ENCODE data around the gene ACO2. TPM values are rescaled to one million over a fixed set of nuclear protein-coding genes. Genes with fewer than 3 reads are reported as not detected.

The ACO2 gene
- total RNA-seq, 2 donors from 2014 or later = 32.7 to 75.5 TPM

Other genes with a start within 250 kb of the ACO2 start
- 1 to 10 TPM; 1.8 to 6.3 TPM for gene CHADL, start 228.2 kb upstream of the ACO2 start, total RNA-seq
- 10 to 100 TPM; 45.4 to 62.3 TPM for gene RANGAP1, start 182.9 kb upstream of the ACO2 start, total RNA-seq
- 10 to 100 TPM; 29.8 to 34.3 TPM for gene ZC3H7B, start 167.6 kb upstream of the ACO2 start, total RNA-seq
- gene TEF, start 87.2 kb upstream of the ACO2 start, total RNA-seq = 10 to 100 TPM; 10.9 to 29.0 TPM
- 10 to 100 TPM; 23.1 to 27.2 TPM for gene TOB2, start 22.3 kb upstream of the ACO2 start, total RNA-seq
- 10 to 100 TPM; 15.5 to 19.2 TPM for gene PHF5A, start 425 bp upstream of the ACO2 start, total RNA-seq
- 10 to 100 TPM; 18.9 to 24.7 TPM for gene POLR3H, start 75.4 kb downstream of the ACO2 start, total RNA-seq
- 10 to 100 TPM; 30.0 to 42.8 TPM for gene CSDC2, start 91.9 kb downstream of the ACO2 start, total RNA-seq
- gene PMM1, start 120.7 kb downstream of the ACO2 start, total RNA-seq = 10 to 100 TPM; 49.3 to 54.1 TPM
- gene DESI1, start 151.9 kb downstream of the ACO2 start, total RNA-seq = 10 to 100 TPM; 11.2 to 17.1 TPM
- gene XRCC6, start 152.2 kb downstream of the ACO2 start, total RNA-seq = 100 to 1,000 TPM in 1 of 2 donors, 10 to 100 TPM in 1; 68.7 to 102 TPM
- 10 to 100 TPM; 33.3 to 50.6 TPM for gene SNU13, start 219.8 kb downstream of the ACO2 start, total RNA-seq
- not detected for gene MEI1, start 230.4 kb downstream of the ACO2 start, total RNA-seq

Measured in body of pancreas (tissue), 2 donors.